Calu3 (cell line): ENCODE results near the gene ACKR3. TPM values are rescaled to one million over a fixed set of nuclear protein-coding genes. Genes with fewer than 3 reads are reported as not detected.
A peak's percentile ranks its signal among the peaks of the same experiment; 100 is the strongest.

Experiments
- BruUV-seq: library from RNA; stranded (reverse); fragments of 400-500 nt; replicated peaks from 2 replicates; lab custom pipeline; 2021; lab: Mats Ljungman, UMichigan
- CTCF ChIA-PET: fragments of 300-600 bp; sonication (Branson Sonifier 250); formaldehyde crosslinking; loops from one replicate; lab custom pipeline; 2022; ENCODE audit warnings: antibody characterized with exemption; lab: Charles Lee
- DNase-seq: peaks from one replicate; pipeline ENCODE4 v3.0.0; 2022
- H3K27ac Mint-ChIP-seq: one replicate; pipeline ENCODE4 v1.8.0; 2022; ENCODE audit warnings: mixed read lengths; ENCODE audit not compliant: unreplicated experiment
- H3K27me3 Mint-ChIP-seq: one replicate; pipeline ENCODE4 v1.8.0; 2022; ENCODE audit warnings: mixed read lengths; ENCODE audit not compliant: unreplicated experiment
- H3K36me3 Mint-ChIP-seq: one replicate; pipeline ENCODE4 v1.8.0; 2022; ENCODE audit warnings: mild to moderate bottlenecking, moderate library complexity, mixed read lengths; ENCODE audit not compliant: insufficient read depth, unreplicated experiment
- H3K4me1 Mint-ChIP-seq: one replicate; pipeline ENCODE4 v1.8.0; 2022; ENCODE audit warnings: mild to moderate bottlenecking, low read depth, mixed read lengths; ENCODE audit not compliant: unreplicated experiment
- H3K4me3 Mint-ChIP-seq: one replicate; pipeline ENCODE4 v1.8.0; 2022; ENCODE audit warnings: mild to moderate bottlenecking, low read depth, moderate library complexity, mixed read lengths; ENCODE audit not compliant: unreplicated experiment
- H3K9me3 Mint-ChIP-seq: one replicate; pipeline ENCODE4 v1.8.0; 2022; ENCODE audit warnings: low read depth, mixed read lengths; ENCODE audit not compliant: unreplicated experiment
- CTCF ChIP-seq: fragments of 200-600 bp; IDR thresholded peaks from one replicate; pipeline ENCODE4 v1.8.0; 2022; ENCODE audit warnings: antibody characterized with exemption; ENCODE audit not compliant: unreplicated experiment
- intact Hi-C: fragments of 100-400 bp; cut with micrococcal nuclease; formaldehyde crosslinking; loops from one replicate; pipeline ENCODE4 v1.10.0; 2022; ENCODE audit not compliant: unreplicated experiment
- total RNA-seq: library from RNA; stranded (reverse); gene quantifications from 2 replicates; pipeline ENCODE4 v1.2.3, GENCODE V29; 2022

ACKR3 gene
- total RNA-seq, 1 experiment from 2014 or later: 8.8 TPM

DNA sequence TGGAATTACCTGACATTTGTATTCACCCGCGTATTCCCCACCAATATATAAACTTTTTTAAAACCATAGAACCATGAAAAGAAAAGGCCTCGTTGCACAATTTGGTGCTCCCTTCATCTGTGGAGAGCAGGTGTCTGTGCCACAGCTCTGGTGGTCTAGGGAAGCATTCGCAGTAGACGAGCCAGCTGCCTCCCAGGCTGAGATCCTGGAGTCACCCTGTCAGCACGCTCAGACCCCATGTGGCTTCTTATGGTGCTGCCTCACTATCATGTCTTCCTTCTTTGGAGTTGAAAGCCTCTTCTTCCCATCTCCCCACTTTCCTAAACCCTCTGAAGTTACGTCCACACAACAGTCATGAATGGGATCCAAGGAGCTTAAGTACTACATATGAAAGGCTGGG lies 38.4 kb upstream of the ACKR3 start:
- no peak for DNase-seq
- Mint-ChIP-seq H3K27me3 (peaks cover 64% of the 10 kb centered on the region), H3K9me3 (no peaks in the 10 kb centered on the region), H3K27ac (no peak overlapping the region), H3K36me3 (no peaks in the 10 kb centered on the region), H3K4me3 (no peak overlapping the region), H3K4me1 (no peaks in the 10 kb centered on the region)
- BruUV-seq: no TSS peak
- CTCF ChIA-PET: no interaction called here
- intact Hi-C loops: no loop called here
- TF ChIP-seq CTCF: no peak

- Mint-ChIP-seq H3K36me3 (no peaks in the 10 kb centered on the region), H3K27ac (no peak overlapping the region), H3K9me3 (no peaks in the 10 kb centered on the region), H3K27me3 (peaks cover 64% of the 10 kb centered on the region), H3K4me1 (no peaks in the 10 kb centered on the region), H3K4me3 (no peak overlapping the region)
- no TSS peak for BruUV-seq
- intact Hi-C loops: no loop called here
- TF ChIP-seq CTCF: no peak
- CTCF ChIA-PET: interaction anchor here (0.7 kb wide), 1 partner anchor 439 kb away, joined by 3 read pairs; no protein-coding TSS in a partner anchor
- DNase-seq: no peak
Measured at GRCh38 chr2:236531996-236532395, 37.6 kb upstream of the ACKR3 start.

DNA sequence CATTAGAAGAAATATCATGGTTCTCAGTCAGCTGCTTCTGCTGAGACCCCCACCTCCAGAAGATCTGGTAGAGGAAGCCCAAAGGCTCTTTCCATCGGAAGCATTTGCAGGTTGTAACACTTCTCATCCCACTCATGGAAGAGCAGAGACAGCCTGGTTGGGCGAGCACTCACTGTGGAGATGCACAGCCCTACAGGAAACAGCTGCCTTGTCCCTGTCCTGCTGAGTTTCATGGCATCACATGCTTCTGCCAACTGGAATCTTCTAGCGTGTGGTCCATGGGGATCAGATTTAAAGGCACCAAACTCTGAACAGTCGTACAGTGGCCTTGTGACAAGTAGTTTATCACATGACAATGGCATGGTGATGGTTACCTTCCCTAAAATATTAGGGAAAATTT lies 36.3 kb upstream of the ACKR3 start:
- Mint-ChIP-seq H3K27ac (no peak overlapping the region), H3K27me3 (peaks cover 61% of the 10 kb centered on the region), H3K9me3 (no peaks in the 10 kb centered on the region), H3K36me3 (no peaks in the 10 kb centered on the region), H3K4me1 (no peaks in the 10 kb centered on the region), H3K4me3 (no peak overlapping the region)
- intact Hi-C loops: no loop called here
- BruUV-seq: no TSS peak
- CTCF ChIA-PET: no interaction called here
- TF ChIP-seq CTCF: no peak
- DNase-seq: no peak

DNA sequence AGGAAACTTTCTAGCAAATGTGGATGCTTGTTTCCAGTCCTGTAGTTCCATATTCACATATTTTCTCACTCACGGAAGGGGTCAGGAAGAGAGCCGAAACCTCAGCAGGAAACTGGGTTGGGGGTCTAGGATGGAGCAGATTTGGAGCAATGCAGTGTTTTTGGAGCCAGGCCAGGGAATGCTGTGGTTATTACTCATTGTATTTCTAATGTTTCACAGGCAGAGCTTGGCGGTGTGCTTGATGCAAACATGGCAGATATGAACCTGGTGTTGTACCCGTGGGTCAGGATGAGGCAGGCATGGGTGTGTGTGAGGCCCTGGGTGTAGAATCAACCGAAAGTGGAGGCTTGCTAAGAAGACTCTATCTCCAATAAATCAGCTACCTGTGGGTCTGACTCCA lies 34.6 kb upstream of the ACKR3 start:
- no peak overlapping the region for H3K27ac Mint-ChIP-seq

More for the DNA sequence above, 34.6 kb upstream of the ACKR3 start:
- no peak for TF ChIP-seq CTCF
- BruUV-seq: no TSS peak
- H3K27me3 Mint-ChIP-seq: peaks cover 44% of the 10 kb centered on the region
- no peak overlapping the region for H3K4me3 Mint-ChIP-seq
- intact Hi-C loops: no loop called here
- H3K4me1 Mint-ChIP-seq: no peaks in the 10 kb centered on the region
- no peaks in the 10 kb centered on the region for H3K36me3 Mint-ChIP-seq
- H3K9me3 Mint-ChIP-seq: no peaks in the 10 kb centered on the region
- peak; percentile 26 for DNase-seq
- CTCF ChIA-PET: no interaction called here
